Astrocyte (in vitro differentiated cells and primary cell): ENCODE results near the gene WNT4. TPM values are rescaled to one million over a fixed set of nuclear protein-coding genes. Genes with fewer than 3 reads are reported as not detected.

Experiments used
- DNase-seq: peaks from one replicate; pipeline ENCODE4 v3.0.0-alpha.2; 2010; ENCODE audit warnings: low read depth
- FAIRE-seq: peaks from 2 replicates; lab custom pipeline; 2011; peaks lifted over from hg19 to GRCh38; lab: Jason Lieb, UNC
- H2AFZ ChIP-seq: 2 replicates; pipeline ENCODE4 v1.6.0; 2012; ENCODE audit warnings: low read depth, low read length, inconsistent platforms
- H3K27ac ChIP-seq: 2 replicates; pipeline ENCODE4 v1.5.1; 2011; ENCODE audit warnings: low read depth, low read length, inconsistent platforms
- H3K27me3 ChIP-seq: 2 replicates; pipeline ENCODE4 v1.6.0; 2011; ENCODE audit warnings: low read length, inconsistent platforms; ENCODE audit not compliant: insufficient read depth
- H3K36me3 ChIP-seq: 2 replicates; pipeline ENCODE4 v1.5.1; 2011; ENCODE audit warnings: low read length, inconsistent platforms; ENCODE audit not compliant: insufficient read depth
- H3K4me1 ChIP-seq: 2 replicates; pipeline ENCODE4 v1.5.1; 2011; ENCODE audit warnings: low read length, inconsistent platforms; ENCODE audit not compliant: insufficient read depth
- H3K4me2 ChIP-seq: 2 replicates; pipeline ENCODE4 v1.6.0; 2012; ENCODE audit warnings: low read length, inconsistent platforms
- H3K4me3 ChIP-seq: 2 replicates; pipeline ENCODE4 v1.5.1; 2011; ENCODE audit warnings: low read depth, mild to moderate bottlenecking, low read length, inconsistent platforms; ENCODE audit not compliant: insufficient read depth
- H3K79me2 ChIP-seq: 2 replicates; pipeline ENCODE4 v1.6.0; 2012; ENCODE audit warnings: mild to moderate bottlenecking, low read length, inconsistent platforms; ENCODE audit not compliant: insufficient read depth
- H3K9ac ChIP-seq: 2 replicates; pipeline ENCODE4 v1.6.0; 2012; ENCODE audit warnings: mild to moderate bottlenecking, low read length, inconsistent platforms
- H3K9me3 ChIP-seq: 2 replicates; pipeline ENCODE4 v1.5.1; 2012; ENCODE audit warnings: low read depth, mild to moderate bottlenecking, low read length, inconsistent platforms; ENCODE audit not compliant: insufficient read depth
- H4K20me1 ChIP-seq: 2 replicates; pipeline ENCODE4 v1.6.0; 2012; ENCODE audit warnings: low read length, inconsistent platforms; ENCODE audit not compliant: insufficient read depth
- H3K27ac Mint-ChIP-seq: one replicate; pipeline ENCODE4 v1.8.0; 2021; ENCODE audit warnings: mild to moderate bottlenecking, mixed read lengths; ENCODE audit not compliant: unreplicated experiment
- H3K27me3 Mint-ChIP-seq: one replicate; pipeline ENCODE4 v1.8.0; 2021; ENCODE audit warnings: low read depth, mixed read lengths; ENCODE audit not compliant: unreplicated experiment
- H3K36me3 Mint-ChIP-seq: one replicate; pipeline ENCODE4 v1.8.0; 2021; ENCODE audit warnings: low read depth, mixed read lengths; ENCODE audit not compliant: unreplicated experiment
- H3K4me1 Mint-ChIP-seq: one replicate; pipeline ENCODE4 v1.8.0; 2021; ENCODE audit warnings: low read depth, mixed read lengths; ENCODE audit not compliant: unreplicated experiment
- H3K4me3 Mint-ChIP-seq: one replicate; pipeline ENCODE4 v1.8.0; 2021; ENCODE audit warnings: mild to moderate bottlenecking, moderate library complexity, mixed read lengths; ENCODE audit not compliant: unreplicated experiment
- H3K9me3 Mint-ChIP-seq: one replicate; pipeline ENCODE4 v1.8.0; 2021; ENCODE audit warnings: mild to moderate bottlenecking, mixed read lengths; ENCODE audit not compliant: unreplicated experiment
- CTCF ChIP-seq: IDR thresholded peaks from 2 replicates; pipeline ENCODE4 v1.5.1; 2011; ENCODE audit warnings: low read depth, mild to moderate bottlenecking, inconsistent platforms, low read length, moderate library complexity; ENCODE audit not compliant: insufficient read depth
- EZH2 ChIP-seq: IDR thresholded peaks from 2 replicates; pipeline ENCODE4 v1.6.1; 2012; ENCODE audit warnings: mild to moderate bottlenecking, low read length, inconsistent platforms; ENCODE audit not compliant: insufficient read depth
- total RNA-seq: library from RNA; stranded (reverse); gene quantifications from 2 replicates; pipeline ENCODE4 v1.2.1, GENCODE V29; 2021

Gene WNT4
- total RNA-seq, 1 donor from 2014 or later = 1.2 TPM

GRCh38 chr1:22120469-22120790, 22.5 kb downstream of the WNT4 start:
- Mint-ChIP-seq H3K4me1 (peaks cover 49% of the 10 kb centered on the region), H3K4me3 (no peak overlapping the region), H3K36me3 (peaks cover 12% of the 10 kb centered on the region), H3K27ac (no peak overlapping the region), H3K27me3 (no peaks in the 10 kb centered on the region), H3K9me3 (no peaks in the 10 kb centered on the region)
- H3K9me3 ChIP-seq = no peaks in the 10 kb centered on the region
- H3K9ac ChIP-seq = no peak overlapping the region
- DNase-seq (no peak), FAIRE-seq (no peak)
- H2AFZ ChIP-seq = no peak overlapping the region
- no peak overlapping the region for H3K4me3 ChIP-seq
- H3K4me1 ChIP-seq = peaks cover 8% of the 10 kb centered on the region
- H3K36me3 ChIP-seq = no peaks in the 10 kb centered on the region
- H3K27ac ChIP-seq = no peak overlapping the region
- peaks cover 100% of the 10 kb centered on the region for H4K20me1 ChIP-seq
- no peaks in the 10 kb centered on the region for H3K27me3 ChIP-seq
- H3K79me2 ChIP-seq = peaks cover 30% of the 10 kb centered on the region
- TF ChIP-seq CTCF (no peak), EZH2 (no peak)
- no peak overlapping the region for H3K4me2 ChIP-seq

GRCh38 chr1:22119626-22120468, 23.1 kb downstream of the WNT4 start:
- H3K36me3 Mint-ChIP-seq = peaks cover 12% of the 10 kb centered on the region

More at GRCh38 chr1:22119626-22120468, 23.1 kb downstream of the WNT4 start:
- Histone ChIP-seq H3K4me1 (peaks cover 14% of the 10 kb centered on the region), H4K20me1 (peaks cover 100% of the 10 kb centered on the region), H3K9ac (no peak overlapping the region), H3K9me3 (no peaks in the 10 kb centered on the region), H3K36me3 (no peaks in the 10 kb centered on the region), H2AFZ (no peak overlapping the region), H3K4me3 (no peak overlapping the region), H3K4me2 (no peak overlapping the region), H3K27me3 (no peaks in the 10 kb centered on the region), H3K79me2 (peaks cover 35% of the 10 kb centered on the region), H3K27ac (no peak overlapping the region)
- TF ChIP-seq CTCF = no peak
- TF ChIP-seq EZH2 = no peak
- DNase-seq (no peak), FAIRE-seq (no peak)
- Mint-ChIP-seq H3K27ac (no peak overlapping the region), H3K27me3 (no peaks in the 10 kb centered on the region), H3K4me1 (peaks cover 54% of the 10 kb centered on the region), H3K9me3 (no peaks in the 10 kb centered on the region), H3K4me3 (peak overlapping the region; percentile 40)
